HG03135 (cell line): Measurements from ENCODE around the gene SLC29A1.
"Not testable (repeated sequence)": the region's sequence is repeated elsewhere in the genome, so short reads cannot be mapped to it uniquely, and the experiment has no call there.

Experiments
- ATAC-seq: cut with Tn5 transposase; IDR thresholded peaks from one replicate; pipeline ENCODE4 v1.9.1; 2021; ENCODE audit warnings: mild to moderate bottlenecking, moderate library complexity; ENCODE audit not compliant: unreplicated experiment

The SLC29A1 gene

GRCh38 chr6:44223319-44224028 lies at the start of gene SLC29A1:
Gene SLC29A1 (plus strand): TSS chr6:44223595. CDS start chr6:44227314, 3,719 bp downstream.
- no peak for ATAC-seq

GRCh38 chr6:44176130-44176761 lies 47.1 kb upstream of the SLC29A1 start:
- ATAC-seq, result no peak

GRCh38 chr6:44176762-44177509 lies 46.5 kb upstream of the SLC29A1 start:
- no peak for ATAC-seq

- no peak for ATAC-seq
Observed at GRCh38 chr6:44177691-44178423, 45.5 kb upstream of the SLC29A1 start.

- ATAC-seq, result no peak
Observed at GRCh38 chr6:44178424-44179071, 44.8 kb upstream of the SLC29A1 start.

- ATAC-seq, result no peak
Observed at GRCh38 chr6:44179072-44179536, 44.3 kb upstream of the SLC29A1 start.

GRCh38 chr6:44179648-44180047 lies 43.7 kb upstream of the SLC29A1 start:
- ATAC-seq, result no peak

- ATAC-seq, result no peak
Observed at GRCh38 chr6:44180406-44180805, 43.0 kb upstream of the SLC29A1 start.

- ATAC-seq, result no peak
Observed at GRCh38 chr6:44180886-44181285, 42.5 kb upstream of the SLC29A1 start.

- not testable (repeated sequence) for ATAC-seq
Observed at GRCh38 chr6:44181784-44182183, 41.6 kb upstream of the SLC29A1 start.

GRCh38 chr6:44182911-44183390 lies 40.4 kb upstream of the SLC29A1 start:
- no peak for ATAC-seq

- no peak for ATAC-seq
Observed at GRCh38 chr6:44183783-44184182, 39.6 kb upstream of the SLC29A1 start.

- not testable (repeated sequence) for ATAC-seq
Observed at GRCh38 chr6:44185356-44185755, 38.0 kb upstream of the SLC29A1 start.

- ATAC-seq, result no peak
Observed at GRCh38 chr6:44185953-44186634, 37.3 kb upstream of the SLC29A1 start.

- no peak for ATAC-seq
Observed at GRCh38 chr6:44186635-44187025, 36.8 kb upstream of the SLC29A1 start.

GRCh38 chr6:44188819-44189218 lies 34.6 kb upstream of the SLC29A1 start:
- no peak for ATAC-seq

GRCh38 chr6:44189257-44189656 lies 34.1 kb upstream of the SLC29A1 start:
- no peak for ATAC-seq

- no peak for ATAC-seq
Observed at GRCh38 chr6:44190715-44191114, 32.7 kb upstream of the SLC29A1 start.

- no peak for ATAC-seq
Observed at GRCh38 chr6:44192428-44193041, 30.9 kb upstream of the SLC29A1 start.
